HepG2 (cell line): ENCODE results near the gene MED12L.

Experiments
- CHD2 ChIP-seq: IDR thresholded peaks from 2 replicates; pipeline ENCODE4 v1.6.1; 2011; ENCODE audit warnings: low read depth, low read length, improper control_type of control experiment
- EEA1 ChIP-seq: sonication (generic); formaldehyde crosslinking; IDR thresholded peaks from 2 replicates; pipeline ENCODE4 v1.5.1; 2020; ENCODE audit warnings: mild to moderate bottlenecking, missing genetic modification reagents, borderline replicate concordance
- ZNF431 ChIP-seq: sonication (generic); formaldehyde crosslinking; IDR thresholded peaks from 2 replicates; pipeline ENCODE4 v1.9.0; 2022; ENCODE audit warnings: missing genetic modification reagents, low read depth, mild to moderate bottlenecking, borderline replicate concordance
- ZNF660 ChIP-seq: sonication (generic); formaldehyde crosslinking; IDR thresholded peaks from 2 replicates; pipeline ENCODE4 v1.5.1; 2020; ENCODE audit warnings: mild to moderate bottlenecking, low read depth, missing genetic modification reagents, borderline replicate concordance
- TF ChIP-seq, protein P1 (sequence below): sonication (generic); formaldehyde crosslinking; IDR thresholded peaks from 2 replicates; pipeline ENCODE4 v1.9.0; 2021; ENCODE audit warnings: missing genetic modification reagents, borderline replicate concordance
- TF ChIP-seq, protein P2 (sequence below): IDR thresholded peaks from 2 replicates; pipeline ENCODE4 v1.6.1; 2012; ENCODE audit warnings: low read length, improper control_type of control experiment

DNA sequence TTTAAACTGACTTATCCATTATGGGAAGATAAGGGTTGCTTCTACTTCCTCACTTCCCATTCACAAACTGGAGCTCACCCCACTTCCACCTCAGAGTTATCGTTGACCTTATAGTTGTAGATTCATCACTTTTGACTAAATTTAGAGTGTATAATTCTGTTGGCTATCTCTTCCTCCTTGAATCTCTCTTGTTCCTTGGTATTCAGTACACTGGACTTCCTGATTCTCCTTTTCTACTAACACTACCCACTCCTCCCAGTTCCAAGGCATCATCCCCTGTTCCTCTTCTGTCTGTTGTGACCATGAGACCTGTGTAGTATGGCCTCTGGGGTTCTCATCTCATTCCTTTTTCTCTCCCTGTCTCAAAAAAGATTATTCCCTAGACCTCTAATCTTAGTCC, 237.0 kb downstream of the MED12L start:
- TF ChIP-seq ZNF660 (CRISPR knock-in tag), result no peak
- TF ChIP-seq CHD2, result no peak
- TF ChIP-seq, protein P1, sequence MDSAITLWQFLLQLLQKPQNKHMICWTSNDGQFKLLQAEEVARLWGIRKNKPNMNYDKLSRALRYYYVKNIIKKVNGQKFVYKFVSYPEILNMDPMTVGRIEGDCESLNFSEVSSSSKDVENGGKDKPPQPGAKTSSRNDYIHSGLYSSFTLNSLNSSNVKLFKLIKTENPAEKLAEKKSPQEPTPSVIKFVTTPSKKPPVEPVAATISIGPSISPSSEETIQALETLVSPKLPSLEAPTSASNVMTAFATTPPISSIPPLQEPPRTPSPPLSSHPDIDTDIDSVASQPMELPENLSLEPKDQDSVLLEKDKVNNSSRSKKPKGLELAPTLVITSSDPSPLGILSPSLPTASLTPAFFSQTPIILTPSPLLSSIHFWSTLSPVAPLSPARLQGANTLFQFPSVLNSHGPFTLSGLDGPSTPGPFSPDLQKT (CRISPR knock-in tag), result no peak
- no peak for TF ChIP-seq ZNF431 (CRISPR knock-in tag)
- TF ChIP-seq, protein P2, sequence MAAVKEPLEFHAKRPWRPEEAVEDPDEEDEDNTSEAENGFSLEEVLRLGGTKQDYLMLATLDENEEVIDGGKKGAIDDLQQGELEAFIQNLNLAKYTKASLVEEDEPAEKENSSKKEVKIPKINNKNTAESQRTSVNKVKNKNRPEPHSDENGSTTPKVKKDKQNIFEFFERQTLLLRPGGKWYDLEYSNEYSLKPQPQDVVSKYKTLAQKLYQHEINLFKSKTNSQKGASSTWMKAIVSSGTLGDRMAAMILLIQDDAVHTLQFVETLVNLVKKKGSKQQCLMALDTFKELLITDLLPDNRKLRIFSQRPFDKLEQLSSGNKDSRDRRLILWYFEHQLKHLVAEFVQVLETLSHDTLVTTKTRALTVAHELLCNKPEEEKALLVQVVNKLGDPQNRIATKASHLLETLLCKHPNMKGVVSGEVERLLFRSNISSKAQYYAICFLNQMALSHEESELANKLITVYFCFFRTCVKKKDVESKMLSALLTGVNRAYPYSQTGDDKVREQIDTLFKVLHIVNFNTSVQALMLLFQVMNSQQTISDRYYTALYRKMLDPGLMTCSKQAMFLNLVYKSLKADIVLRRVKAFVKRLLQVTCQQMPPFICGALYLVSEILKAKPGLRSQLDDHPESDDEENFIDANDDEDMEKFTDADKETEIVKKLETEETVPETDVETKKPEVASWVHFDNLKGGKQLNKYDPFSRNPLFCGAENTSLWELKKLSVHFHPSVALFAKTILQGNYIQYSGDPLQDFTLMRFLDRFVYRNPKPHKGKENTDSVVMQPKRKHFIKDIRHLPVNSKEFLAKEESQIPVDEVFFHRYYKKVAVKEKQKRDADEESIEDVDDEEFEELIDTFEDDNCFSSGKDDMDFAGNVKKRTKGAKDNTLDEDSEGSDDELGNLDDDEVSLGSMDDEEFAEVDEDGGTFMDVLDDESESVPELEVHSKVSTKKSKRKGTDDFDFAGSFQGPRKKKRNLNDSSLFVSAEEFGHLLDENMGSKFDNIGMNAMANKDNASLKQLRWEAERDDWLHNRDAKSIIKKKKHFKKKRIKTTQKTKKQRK, result no peak
- TF ChIP-seq EEA1 (CRISPR knock-in tag), result no peak
